ENCODE measurements around the gene NFYC.

- no peak for TF ChIP-seq POLR2AphosphoS5 (IDR thresholded peaks at IDR 0.05)
- TF ChIP-seq CTCF (IDR thresholded peaks at IDR 0.05): no peak
- no peak for TF ChIP-seq POLR2A (IDR thresholded peaks at IDR 0.05; ENCODE audit: low read depth)
- no peak for TF ChIP-seq EP300 (IDR thresholded peaks at IDR 0.05)
Measured at GRCh38 chr1:40786995-40787705, 95.6 kb downstream of the NFYC start.
